HCT116 (cell line): Measurements from ENCODE around the gene MISFA. TPM values are rescaled to one million over a fixed set of nuclear protein-coding genes. Genes with fewer than 3 reads are reported as not detected.

Experiments
- ATAC-seq: fragments of 200-7000 bp; cut with Tn5 transposase; 2 replicates; pipeline ENCODE4 v1.9.1; 2020; ENCODE audit warnings: mild to moderate bottlenecking, moderate library complexity
- BruUV-seq: library from RNA; stranded (reverse); fragments of 400-500 nt; replicated peaks from 2 replicates; lab custom pipeline; 2021; lab: Mats Ljungman, UMichigan
- CTCF ChIA-PET: fragments of 300-600 bp; sonication (Branson Sonifier 250); formaldehyde crosslinking; loops from one replicate; lab custom pipeline; 2021; ENCODE audit warnings: antibody characterized with exemption; lab: Charles Lee
- POLR2A ChIA-PET: fragments of 300-600, 350-600 bp; sonication (Branson Sonifier 250); formaldehyde crosslinking; loops from one replicate; lab custom pipeline; 2021; ENCODE audit warnings: antibody characterized with exemption; lab: Charles Lee
- RAD21 ChIA-PET, 2 experiments: fragments of 300-600 bp; sonication (Branson Sonifier 250); formaldehyde crosslinking; loops; one replicate each; lab custom pipeline; 2023; ENCODE audit warnings: low total read pairs in 2 of 2; ENCODE audit not compliant: uncharacterized antibody in 2 of 2, unreplicated experiment in 2 of 2, low non-redundant PET in 1 of 2; lab: Charles Lee
- DNase-seq: peaks from one replicate; pipeline ENCODE4 v3.0.0-alpha.2; 2010; ENCODE audit warnings: low read depth, low spot score
- H2AFZ ChIP-seq: fragments of 200-600 bp; shearing (Covaris generic), sonication (generic); 2 replicates; pipeline ENCODE4 v1.6.1; 2017; ENCODE audit warnings: low read depth, mixed run types, mixed read lengths, antibody characterized with exemption, low read length; ENCODE audit not compliant: poor library complexity, severe bottlenecking
- H3K27ac ChIP-seq: 2 replicates; pipeline ENCODE4 v1.5.1; 2012; ENCODE audit warnings: low read depth, low read length
- H3K27me3 ChIP-seq: fragments of 200-600 bp; sonication (generic); 2 replicates; pipeline ENCODE4 v1.6.1; 2016; ENCODE audit warnings: mixed run types, low read length, mixed read lengths; ENCODE audit not compliant: insufficient read depth
- H3K36me3 ChIP-seq, 2 experiments: fragments of 200-500 bp in 1 of 2; fragments of 200-600 bp in 1 of 2; sonication (Bioruptor generic) in 1 of 2; sonication (generic) in 1 of 2; 2 replicates each; pipeline versions ENCODE4 v1.5.1 to v1.6.1; 2014 to 2016; ENCODE audit warnings: low read length in 2 of 2, inconsistent platforms in 1 of 2, mixed read lengths in 1 of 2, mixed run types in 1 of 2; ENCODE audit not compliant: insufficient read depth in 2 of 2, control insufficient read depth in 1 of 2
- H3K4me1 ChIP-seq, 2 experiments: fragments of 200-600 bp in 1 of 2; sonication (generic) in 1 of 2; 2 replicates each; pipeline versions ENCODE4 v1.5.1 to v1.6.1; 2012 to 2017; ENCODE audit warnings: low read length in 2 of 2, inconsistent platforms in 1 of 2, mild to moderate bottlenecking in 1 of 2, mixed read lengths in 1 of 2, mixed run types in 1 of 2, moderate library complexity in 1 of 2; ENCODE audit not compliant: insufficient read depth in 2 of 2, control insufficient read depth in 1 of 2
- H3K4me2 ChIP-seq: fragments of 200-600 bp; sonication (generic); 2 replicates; pipeline ENCODE4 v1.6.1; 2017; ENCODE audit warnings: mixed run types, low read length, mixed read lengths
- H3K4me3 ChIP-seq, 2 experiments: fragments of 200-600 bp in 1 of 2; sonication (generic) in 1 of 2; replicated peaks in 1 of 2; 2 replicates each; pipeline ENCODE4 v1.5.1; 2011 to 2016; ENCODE audit warnings: low read length in 2 of 2, control low read depth in 1 of 2, low read depth in 1 of 2, mild to moderate bottlenecking in 1 of 2, mixed read lengths in 1 of 2, mixed run types in 1 of 2
- H3K79me2 ChIP-seq: fragments of 200-600 bp; sonication (generic); 2 replicates; pipeline ENCODE4 v1.6.1; 2017; ENCODE audit warnings: mild to moderate bottlenecking, mixed run types, low read length, moderate library complexity, mixed read lengths; ENCODE audit not compliant: insufficient read depth
- H3K9ac ChIP-seq: fragments of 200-600 bp; sonication (generic); 2 replicates; pipeline ENCODE4 v1.6.1; 2016; ENCODE audit warnings: low read length, mixed read lengths
- H3K9me2 ChIP-seq: fragments of 200-600 bp; sonication (generic), shearing (Covaris generic); 2 replicates; pipeline ENCODE4 v1.6.1; 2017; ENCODE audit warnings: mixed run types, mild to moderate bottlenecking, moderate library complexity; ENCODE audit not compliant: insufficient read depth
- H3K9me3 ChIP-seq, 2 experiments: fragments of 200-500 bp in 1 of 2; fragments of 200-600 bp in 1 of 2; sonication (Bioruptor generic) in 1 of 2; sonication (generic) in 1 of 2; 2 replicates each; pipeline ENCODE4 v1.6.1; 2014 to 2017; ENCODE audit warnings: low read length in 2 of 2, mixed read lengths in 2 of 2, inconsistent platforms in 1 of 2, low read depth in 1 of 2, mild to moderate bottlenecking in 1 of 2, mixed run types in 1 of 2, moderate library complexity in 1 of 2; ENCODE audit not compliant: control insufficient read depth in 1 of 2, insufficient read depth in 1 of 2
- H4K20me1 ChIP-seq: fragments of 200-600 bp; sonication (generic), shearing (Covaris generic); 2 replicates; pipeline ENCODE4 v1.6.1; 2017; ENCODE audit warnings: mixed run types, mild to moderate bottlenecking, moderate library complexity; ENCODE audit not compliant: insufficient read depth
- CTCF ChIP-seq, 3 experiments: fragments of 200-600 bp in 1 of 3; sonication (generic) in 1 of 3; IDR thresholded peaks in 2 of 3; conservative IDR thresholded peaks in 1 of 3; 2 replicates each; pipeline ENCODE4 v1.5.1; 2012 to 2017; ENCODE audit warnings: low read depth in 2 of 3, low read length in 2 of 3, antibody characterized with exemption in 1 of 3, borderline replicate concordance in 1 of 3, control low read depth in 1 of 3, mild to moderate bottlenecking in 1 of 3, mixed read lengths in 1 of 3, mixed run types in 1 of 3, moderate library complexity in 1 of 3; ENCODE audit not compliant: insufficient read depth in 1 of 3
- EGR1 ChIP-seq: IDR thresholded peaks from 2 replicates; pipeline ENCODE4 v1.6.1; 2012; ENCODE audit warnings: low read depth
- EZH2 ChIP-seq: fragments of 200-600 bp; sonication (generic); IDR thresholded peaks from 2 replicates; pipeline ENCODE4 v1.6.1; 2017; ENCODE audit warnings: antibody characterized with exemption, mixed run types
- EZH2phosphoT487 ChIP-seq: fragments of 200-600 bp; IDR thresholded peaks from 2 replicates; pipeline ENCODE4 v1.6.1; 2018; ENCODE audit warnings: antibody characterized with exemption, borderline replicate concordance
- FOSL1 ChIP-seq: IDR thresholded peaks from 2 replicates; pipeline ENCODE4 v1.6.1; 2012; ENCODE audit warnings: low read depth
- JUND ChIP-seq: IDR thresholded peaks from 2 replicates; pipeline ENCODE4 v1.6.1; 2012
- MAX ChIP-seq: IDR thresholded peaks from 2 replicates; pipeline ENCODE4 v1.6.1; 2012
- POLR2A ChIP-seq: IDR thresholded peaks from 2 replicates; pipeline ENCODE4 v1.7.0; 2011; ENCODE audit warnings: borderline replicate concordance; ENCODE audit not compliant: insufficient read depth, insufficient read length; ENCODE audit errors: extremely low read depth
- TCF7L2 ChIP-seq: IDR thresholded peaks from 2 replicates; pipeline ENCODE4 v1.7.0; 2011; ENCODE audit warnings: borderline replicate concordance, inconsistent platforms; ENCODE audit not compliant: insufficient read depth, insufficient read length; ENCODE audit errors: extremely low read depth
- YY1 ChIP-seq: IDR thresholded peaks from 2 replicates; pipeline ENCODE4 v1.6.1; 2011; ENCODE audit warnings: low read length, low read depth, moderate library complexity, mild to moderate bottlenecking; ENCODE audit not compliant: insufficient replicate concordance; ENCODE audit errors: extremely low read depth
- ZBTB33 ChIP-seq: IDR thresholded peaks from 2 replicates; pipeline ENCODE4 v1.6.1; 2011; ENCODE audit warnings: mild to moderate bottlenecking, low read length, moderate library complexity; ENCODE audit not compliant: insufficient replicate concordance; ENCODE audit errors: extremely low read depth
- intact Hi-C: fragments of 100-400 bp; cut with micrococcal nuclease; formaldehyde crosslinking; loops from 2 replicates; pipeline ENCODE4 v1.10.0; 2022
- total RNA-seq: library from RNA; stranded (reverse); gene quantifications from one replicate; pipeline ENCODE4 v1.2.1, GENCODE V29; 2021; ENCODE audit not compliant: unreplicated experiment

The MISFA gene
- total RNA-seq, 1 experiment from 2014 or later: 3.2 TPM

- Histone ChIP-seq H3K9ac (no peak overlapping the region), H2AFZ (no peak overlapping the region), H4K20me1 (no peaks in the 10 kb centered on the region), H3K27ac (no peak overlapping the region), H3K9me3 (no peaks in the 10 kb centered on the region), H3K4me2 (no peak overlapping the region), H3K4me3 (no peak overlapping the region), H3K79me2 (no peaks in the 10 kb centered on the region), H3K27me3 (no peaks in the 10 kb centered on the region), H3K4me1 (peaks cover 14 to 17% of the 10 kb centered on the region in 2 experiments; a peak in 3 of 4 replicates), H3K36me3 (peaks cover 4 to 8% of the 10 kb centered on the region in 2 experiments; a peak in 1 of 4 replicates), H3K9me2 (no peaks in the 10 kb centered on the region)
- TF ChIP-seq EZH2 (no peak), TCF7L2 (no peak), JUND (no peak), ZBTB33 (no peak), MAX (no peak), FOSL1 (no peak), EGR1 (no peak), YY1 (no peak), POLR2A (no peak), CTCF (IDR thresholded peaks at IDR 0.05 in 2 of 3, conservative IDR thresholded peaks at IDR 0.05 in 1 of 3; ENCODE audit: borderline replicate concordance in 1 of 3, insufficient read depth in 1 of 3, low read depth in 2 of 3, low read length in 2 of 3) (no peak), EZH2phosphoT487 (no peak)
- RAD21 ChIA-PET: no interaction called here
- DNase-seq: no peak
- CTCF ChIA-PET: no interaction called here
- POLR2A ChIA-PET: no interaction called here
- BruUV-seq: no TSS peak
- no peak for ATAC-seq
- intact Hi-C loops: no loop called here
These were observed 24.2 kb upstream of the MISFA start for GRCh38 chr11:18575361-18575760.
